H9 (cell line): ENCODE data around the gene HOXC12. TPM values are rescaled to one million over a fixed set of nuclear protein-coding genes. Genes with fewer than 3 reads are reported as not detected.

Source experiments
- DNase-seq: peaks from one replicate; pipeline ENCODE4 v3.0.0-alpha.2; 2017
- H2AFZ ChIP-seq: one replicate; pipeline ENCODE4 v1.6.1; 2013; ENCODE audit warnings: mild to moderate bottlenecking, low read length, control low read depth, moderate library complexity
- H2AK5ac ChIP-seq: 2 replicates; pipeline ENCODE4 v1.6.1; 2013; ENCODE audit warnings: low read length, control low read depth, mixed read lengths; ENCODE audit not compliant: insufficient read length
- H2BK120ac ChIP-seq: one replicate; pipeline ENCODE4 v1.6.1; 2013; ENCODE audit warnings: low read depth, mild to moderate bottlenecking, low read length, control low read depth, inconsistent platforms; ENCODE audit not compliant: poor library complexity, severe bottlenecking
- H2BK12ac ChIP-seq: 2 replicates; pipeline ENCODE4 v1.6.1; 2013; ENCODE audit warnings: low read length, control low read depth, mixed read lengths, low read depth; ENCODE audit not compliant: insufficient read length
- H2BK15ac ChIP-seq: 2 replicates; pipeline ENCODE4 v1.6.1; 2013; ENCODE audit warnings: low read depth, low read length, control low read depth
- H2BK20ac ChIP-seq: one replicate; pipeline ENCODE4 v1.6.1; 2013; ENCODE audit warnings: low read depth, mild to moderate bottlenecking, low read length, control low read depth, inconsistent platforms; ENCODE audit not compliant: poor library complexity, severe bottlenecking
- H2BK5ac ChIP-seq: 2 replicates; pipeline ENCODE4 v1.6.1; 2013; ENCODE audit warnings: low read length, control low read depth, mixed read lengths; ENCODE audit not compliant: insufficient read length
- H3K14ac ChIP-seq: 2 replicates; pipeline ENCODE4 v1.6.1; 2013; ENCODE audit warnings: low read length, control low read depth; ENCODE audit not compliant: insufficient read depth
- H3K18ac ChIP-seq: 2 replicates; pipeline ENCODE4 v1.6.1; 2013; ENCODE audit warnings: low read depth, mild to moderate bottlenecking, mixed read lengths, low read length, control low read depth; ENCODE audit not compliant: insufficient read length
- H3K23ac ChIP-seq: 2 replicates; pipeline ENCODE4 v1.6.1; 2013; ENCODE audit warnings: low read length, control low read depth, mixed read lengths, low read depth; ENCODE audit not compliant: insufficient read length
- H3K23me2 ChIP-seq: 2 replicates; pipeline ENCODE4 v1.6.1; 2013; ENCODE audit warnings: low read depth, mild to moderate bottlenecking, mixed read lengths, low read length, control low read depth; ENCODE audit not compliant: insufficient read length, poor library complexity, severe bottlenecking
- H3K27ac ChIP-seq: 2 replicates; pipeline ENCODE4 v1.5.1; 2013; ENCODE audit warnings: low read length, control low read depth, mixed read lengths, low read depth; ENCODE audit not compliant: insufficient read length
- H3K27me3 ChIP-seq: 2 replicates; pipeline ENCODE4 v1.6.1; 2013; ENCODE audit warnings: low read length, control low read depth, inconsistent platforms; ENCODE audit not compliant: insufficient read depth
- H3K4ac ChIP-seq: 2 replicates; pipeline ENCODE4 v1.6.1; 2013; ENCODE audit warnings: low read depth, mild to moderate bottlenecking, control low read depth, inconsistent platforms, low read length, moderate library complexity
- H3K4me1 ChIP-seq: 2 replicates; pipeline ENCODE4 v1.6.1; 2013; ENCODE audit warnings: low read length, control low read depth, inconsistent platforms; ENCODE audit not compliant: insufficient read depth
- H3K4me2 ChIP-seq: 2 replicates; pipeline ENCODE4 v1.6.1; 2013; ENCODE audit warnings: low read length, control low read depth, mixed read lengths; ENCODE audit not compliant: insufficient read length, insufficient read depth
- H3K56ac ChIP-seq: 2 replicates; pipeline ENCODE4 v1.6.1; 2013; ENCODE audit warnings: low read depth, mild to moderate bottlenecking, mixed read lengths, low read length, control low read depth; ENCODE audit not compliant: insufficient read length
- H3K79me1 ChIP-seq: 2 replicates; pipeline ENCODE4 v1.6.1; 2013; ENCODE audit warnings: low read depth, mild to moderate bottlenecking, moderate library complexity, low read length, control low read depth, inconsistent platforms; ENCODE audit not compliant: insufficient read depth, poor library complexity, severe bottlenecking
- H3K79me2 ChIP-seq: 2 replicates; pipeline ENCODE4 v1.6.1; 2013; ENCODE audit warnings: low read length, control low read depth, inconsistent platforms; ENCODE audit not compliant: insufficient read depth
- H3K9ac ChIP-seq: 2 replicates; pipeline ENCODE4 v1.6.1; 2013; ENCODE audit warnings: low read length, control low read depth, mixed read lengths; ENCODE audit not compliant: insufficient read length; ENCODE audit errors: extremely low read depth
- H3K9me3 ChIP-seq: one replicate; pipeline ENCODE4 v1.6.1; 2013; ENCODE audit warnings: low read depth, low read length, inconsistent platforms; ENCODE audit not compliant: control insufficient read depth
- H3T11ph ChIP-seq: one replicate; pipeline ENCODE4 v1.6.1; 2013; ENCODE audit warnings: mild to moderate bottlenecking, low read length, control low read depth, inconsistent platforms
- H4K20me1 ChIP-seq: one replicate; pipeline ENCODE4 v1.6.1; 2013; ENCODE audit not compliant: control insufficient read depth, insufficient read length, insufficient read depth
- H4K5ac ChIP-seq: 2 replicates; pipeline ENCODE4 v1.6.1; 2013; ENCODE audit warnings: low read depth, mild to moderate bottlenecking, mixed read lengths, low read length, control low read depth; ENCODE audit not compliant: insufficient read length
- H4K8ac ChIP-seq: replicated peaks from 2 replicates; pipeline ENCODE4 v1.6.1; 2013; ENCODE audit warnings: low read length, control low read depth, mixed read lengths, low read depth; ENCODE audit not compliant: insufficient read length
- H4K91ac ChIP-seq: 2 replicates; pipeline ENCODE4 v1.6.1; 2013; ENCODE audit warnings: low read depth, mild to moderate bottlenecking, moderate library complexity, mixed read lengths, low read length, control low read depth; ENCODE audit not compliant: insufficient read length
- H3K27ac Mint-ChIP-seq, 3 experiments: 2 replicates in 2 of 3; 3 replicates in 1 of 3; pipeline ENCODE4 v1.8.0; 2020 to 2021; ENCODE audit warnings: mixed read lengths in 3 of 3, mild to moderate bottlenecking in 1 of 3, moderate library complexity in 1 of 3
- H3K27me3 Mint-ChIP-seq: 2 replicates; pipeline ENCODE4 v1.8.0; 2021; ENCODE audit warnings: low read depth, mild to moderate bottlenecking, moderate library complexity, mixed read lengths
- H3K36me3 Mint-ChIP-seq, 3 experiments: 2 replicates in 2 of 3; 3 replicates in 1 of 3; pipeline ENCODE4 v1.8.0; 2020 to 2021; ENCODE audit warnings: low read depth in 3 of 3, mixed read lengths in 3 of 3; ENCODE audit not compliant: insufficient read depth in 1 of 3
- H3K4me1 Mint-ChIP-seq, 2 experiments: 2 replicates each; pipeline ENCODE4 v1.8.0; 2020; ENCODE audit warnings: mixed read lengths in 2 of 2
- H3K4me3 Mint-ChIP-seq, 2 experiments: 2 replicates in 1 of 2; 3 replicates in 1 of 2; pipeline ENCODE4 v1.8.0; 2020 to 2021; ENCODE audit warnings: mild to moderate bottlenecking in 2 of 2, mixed read lengths in 2 of 2, moderate library complexity in 1 of 2
- H3K9me3 Mint-ChIP-seq, 2 experiments: 2 replicates in 1 of 2; 3 replicates in 1 of 2; pipeline ENCODE4 v1.8.0; 2020; ENCODE audit warnings: mild to moderate bottlenecking in 2 of 2, mixed read lengths in 2 of 2, moderate library complexity in 1 of 2
- CTCF ChIP-seq: fragments of 200-600 bp; sonication (generic); conservative IDR thresholded peaks from 3 replicates; pipeline ENCODE4 v1.8.0; 2021; ENCODE audit warnings: antibody characterized with exemption, mild to moderate bottlenecking
- whole genome bisulfite sequencing: extraction: QIAGEN DNeasy Blood & Tissue Kit; methylation state at CpG from one replicate; pipeline ENCODE4 v1.1.7; 2013; ENCODE audit warnings: missing lambda C conversion rate, low lambda C conversion rate, mixed read lengths; ENCODE audit not compliant: insufficient read length; ENCODE audit errors: extremely low coverage; 5-methylcytosine and 5-hydroxymethylcytosine counted together
- total RNA-seq: library from RNA; stranded (reverse); gene quantifications from 2 replicates; pipeline ENCODE4 v1.2.1, GENCODE V29; 2021

HOXC12 gene
- total RNA-seq, 1 experiment from 2014 or later = not detected

DNA sequence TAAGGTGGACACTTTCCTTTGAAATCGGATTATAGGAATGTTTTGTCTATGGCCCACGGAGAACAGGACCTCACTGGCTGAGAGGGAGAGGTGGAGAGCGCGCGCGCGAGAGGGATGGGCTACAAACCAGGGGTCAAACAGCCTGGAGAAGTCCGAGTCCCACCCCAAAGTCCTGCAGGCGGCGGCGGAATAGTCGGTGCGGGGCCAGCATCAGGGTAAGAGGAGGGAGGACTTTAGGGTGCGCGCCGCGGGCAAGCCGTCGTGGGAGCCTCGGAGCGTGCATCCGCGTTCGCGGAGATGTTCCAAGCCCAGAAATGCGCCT is 50.8 kb downstream of the HOXC12 start:
- Histone ChIP-seq H3K9ac (no peak overlapping the region), H3K4ac (no peak overlapping the region), H3K27ac (no peak overlapping the region), H3K4me1 (no peaks in the 10 kb centered on the region), H3K23ac (no peak overlapping the region), H3K9me3 (no peaks in the 10 kb centered on the region), H3K79me2 (no peaks in the 10 kb centered on the region), H3K23me2 (no peaks in the 10 kb centered on the region), H3K27me3 (peaks cover 96% of the 10 kb centered on the region), H4K20me1 (no peaks in the 10 kb centered on the region), H2BK12ac (no peak overlapping the region), H3K79me1 (no peaks in the 10 kb centered on the region), H4K8ac (no peak overlapping the region), H4K5ac (no peak overlapping the region), H2AK5ac (no peak overlapping the region), H2BK5ac (no peak overlapping the region), H3K14ac (no peak overlapping the region), H2BK20ac (no peak overlapping the region), H3T11ph (no peak overlapping the region), H3K4me2 (no peak overlapping the region), H3K18ac (no peak overlapping the region), H2AFZ (no peak overlapping the region), H3K56ac (no peak overlapping the region), H4K91ac (no peak overlapping the region), H2BK120ac (no peak overlapping the region), H2BK15ac (no peak overlapping the region)
- no peak for DNase-seq
- Mint-ChIP-seq H3K36me3 (no peaks in the 10 kb centered on the region), H3K9me3 (peaks cover 4 to 6% of the 10 kb centered on the region in 2 experiments; a peak in 3 of 5 replicates), H3K27me3 (peaks cover 100% of the 10 kb centered on the region), H3K4me3 (no peak overlapping the region; a peak in 1 of 5 replicates), H3K4me1 (peaks cover 7 to 22% of the 10 kb centered on the region in 2 experiments), H3K27ac (no peak overlapping the region)
- no peak for TF ChIP-seq CTCF
- no CpG with 5 or more reads among the region's 26 CpGs for WGBS
